BLaER1 treated with 17β-estradiol and CSF1 and Interleukin-3, amounts not matched to agents 10 nM and 100 nM (cell line): ENCODE data around the gene EML6.

Experiments
- H3K27ac ChIP-seq, 11 experiments: shearing (Covaris generic); formaldehyde crosslinking; 2 replicates each; pipeline ENCODE4 v1.8.1; 2022
- H3K27me3 ChIP-seq, 11 experiments: shearing (Covaris generic); formaldehyde crosslinking; 2 replicates each; pipeline ENCODE4 v1.8.1; 2022
- H3K36me3 ChIP-seq, 11 experiments: shearing (Covaris generic); formaldehyde crosslinking; 2 replicates each; pipeline ENCODE4 v1.8.1; 2022
- H3K4me1 ChIP-seq, 10 experiments: shearing (Covaris generic); formaldehyde crosslinking; 2 replicates each; pipeline ENCODE4 v1.8.1; 2022
- H3K4me2 ChIP-seq, 11 experiments: shearing (Covaris generic); formaldehyde crosslinking; 2 replicates each; pipeline ENCODE4 v1.8.1; 2022
- H3K4me3 ChIP-seq, 10 experiments: shearing (Covaris generic); formaldehyde crosslinking; 2 replicates each; pipeline ENCODE4 v1.8.1; 2022
- H3K9ac ChIP-seq, 11 experiments: shearing (Covaris generic); formaldehyde crosslinking; 2 replicates each; pipeline ENCODE4 v1.8.1; 2022
- H3K9me3 ChIP-seq, 11 experiments: shearing (Covaris generic); formaldehyde crosslinking; replicated peaks in 1 of 11; 2 replicates each; pipeline ENCODE4 v1.8.1; 2022
- H4K20me1 ChIP-seq, 11 experiments: shearing (Covaris generic); formaldehyde crosslinking; 2 replicates each; pipeline ENCODE4 v1.8.1; 2022
- Cebpa-rat ChIP-seq, 11 experiments: shearing (Covaris generic); IDR thresholded peaks; 2 replicates each; pipeline ENCODE4 v1.8.1; 2022

The EML6 gene

GRCh38 chr2:54809819-54810218 is 86.4 kb downstream of the EML6 start:
- H3K9me3 ChIP-seq, result peaks cover 5 to 16% (median 9%) of the 10 kb centered on the region in 11 experiments; a peak in 16 of 22 replicates
- H3K27me3 ChIP-seq, result no peaks in the 10 kb centered on the region
- H3K4me1 ChIP-seq, result no peaks in the 10 kb centered on the region

GRCh38 chr2:54810246-54810645 is 86.8 kb downstream of the EML6 start:
- H3K27ac ChIP-seq, result no peak overlapping the region
- H3K27me3 ChIP-seq, result no peaks in the 10 kb centered on the region
- H4K20me1 ChIP-seq, result no peaks in the 10 kb centered on the region
- H3K4me1 ChIP-seq, result no peaks in the 10 kb centered on the region
- H3K36me3 ChIP-seq, result no peaks in the 10 kb centered on the region
- TF ChIP-seq Cebpa-rat (IDR thresholded peaks at IDR 0.05), result no peak
- H3K9ac ChIP-seq, result no peak overlapping the region
- no peak overlapping the region for H3K4me3 ChIP-seq
- no peak overlapping the region for H3K4me2 ChIP-seq
- peaks cover 1 to 11% (median 5%) of the 10 kb centered on the region in 11 experiments; a peak in 15 of 22 replicates for H3K9me3 ChIP-seq

More at GRCh38 chr2:54809819-54810218, 86.4 kb downstream of the EML6 start:
- Histone ChIP-seq H3K27ac (no peak overlapping the region), H3K4me3 (no peak overlapping the region), H3K9ac (no peak overlapping the region), H3K36me3 (no peaks in the 10 kb centered on the region), H3K4me2 (no peak overlapping the region), H4K20me1 (no peaks in the 10 kb centered on the region)
- no peak for TF ChIP-seq Cebpa-rat (IDR thresholded peaks at IDR 0.05)

- no peaks in the 10 kb centered on the region for H3K9me3 ChIP-seq
- no peak overlapping the region for H3K4me2 ChIP-seq
- TF ChIP-seq Cebpa-rat (IDR thresholded peaks at IDR 0.05), result no peak
- no peaks in the 10 kb centered on the region for H3K4me1 ChIP-seq
- no peak overlapping the region for H3K9ac ChIP-seq
- H3K4me3 ChIP-seq, result no peak overlapping the region
- no peaks in the 10 kb centered on the region for H4K20me1 ChIP-seq
- H3K27ac ChIP-seq, result no peak overlapping the region
- H3K36me3 ChIP-seq, result no peaks in the 10 kb centered on the region
- no peaks in the 10 kb centered on the region for H3K27me3 ChIP-seq
These were observed 90.1 kb downstream of the EML6 start for GRCh38 chr2:54813584-54813983.

- Histone ChIP-seq H4K20me1 (no peaks in the 10 kb centered on the region), H3K36me3 (no peaks in the 10 kb centered on the region), H3K9me3 (no peaks in the 10 kb centered on the region), H3K27me3 (no peaks in the 10 kb centered on the region), H3K4me2 (no peak overlapping the region; a peak in 1 of 22 replicates), H3K27ac (no peak overlapping the region), H3K9ac (no peak overlapping the region), H3K4me1 (no peaks in the 10 kb centered on the region), H3K4me3 (no peak overlapping the region)
- TF ChIP-seq Cebpa-rat (IDR thresholded peaks at IDR 0.05), result no peak
These were observed 91.1 kb downstream of the EML6 start for GRCh38 chr2:54814389-54815147.

- H3K4me1 ChIP-seq, result no peaks in the 10 kb centered on the region
- H3K4me3 ChIP-seq, result no peak overlapping the region
- no peak overlapping the region for H3K9ac ChIP-seq
- H4K20me1 ChIP-seq, result no peaks in the 10 kb centered on the region
- no peaks in the 10 kb centered on the region for H3K27me3 ChIP-seq
- no peaks in the 10 kb centered on the region for H3K9me3 ChIP-seq
- no peak overlapping the region for H3K27ac ChIP-seq
- TF ChIP-seq Cebpa-rat (IDR thresholded peaks at IDR 0.05), result no peak
- H3K36me3 ChIP-seq, result no peaks in the 10 kb centered on the region
- H3K4me2 ChIP-seq, result no peak overlapping the region
These were observed 91.7 kb downstream of the EML6 start for GRCh38 chr2:54815148-54815539.

- H3K4me2 ChIP-seq, result no peak overlapping the region
- H3K4me3 ChIP-seq, result no peak overlapping the region
- H3K9me3 ChIP-seq, result no peaks in the 10 kb centered on the region
- H3K27ac ChIP-seq, result no peak overlapping the region
- no peaks in the 10 kb centered on the region for H3K27me3 ChIP-seq
- H3K36me3 ChIP-seq, result no peaks in the 10 kb centered on the region
- TF ChIP-seq Cebpa-rat (IDR thresholded peaks at IDR 0.05), result no peak
- H3K4me1 ChIP-seq, result no peaks in the 10 kb centered on the region
- H3K9ac ChIP-seq, result no peak overlapping the region
- no peaks in the 10 kb centered on the region for H4K20me1 ChIP-seq
These were observed 94.8 kb downstream of the EML6 start for GRCh38 chr2:54818226-54818625.

- H3K36me3 ChIP-seq, result no peaks in the 10 kb centered on the region
- TF ChIP-seq Cebpa-rat (IDR thresholded peaks at IDR 0.05), result no peak
- no peak overlapping the region for H3K27ac ChIP-seq
- H3K4me1 ChIP-seq, result no peaks in the 10 kb centered on the region
- H3K4me2 ChIP-seq, result no peak overlapping the region
- no peak overlapping the region for H3K4me3 ChIP-seq
- H3K9ac ChIP-seq, result no peak overlapping the region
- H3K9me3 ChIP-seq, result no peaks in the 10 kb centered on the region
- H4K20me1 ChIP-seq, result no peaks in the 10 kb centered on the region
- no peaks in the 10 kb centered on the region for H3K27me3 ChIP-seq
These were observed 97.1 kb downstream of the EML6 start for GRCh38 chr2:54820558-54820957.

GRCh38 chr2:54824567-54824966 is 101.1 kb downstream of the EML6 start:
- Histone ChIP-seq H3K36me3 (no peaks in the 10 kb centered on the region), H3K4me3 (no peak overlapping the region), H3K27ac (no peak overlapping the region), H3K9ac (no peak overlapping the region), H3K4me1 (no peaks in the 10 kb centered on the region), H3K4me2 (no peak overlapping the region), H3K9me3 (no peaks in the 10 kb centered on the region), H3K27me3 (no peaks in the 10 kb centered on the region), H4K20me1 (no peaks in the 10 kb centered on the region)
- no peak for TF ChIP-seq Cebpa-rat (IDR thresholded peaks at IDR 0.05)

GRCh38 chr2:54830546-54830945 is 107.1 kb downstream of the EML6 start:
- Histone ChIP-seq H3K9me3 (no peaks in the 10 kb centered on the region), H3K27ac (no peak overlapping the region), H3K4me3 (no peak overlapping the region), H4K20me1 (no peaks in the 10 kb centered on the region), H3K36me3 (no peaks in the 10 kb centered on the region), H3K4me2 (peak overlapping the region in 3 of 11 experiments; percentile 4 to 26 (median 5); a peak in 2 of 22 replicates), H3K4me1 (peaks cover 0 to 6% (median 0%) of the 10 kb centered on the region in 10 experiments; a peak in 6 of 20 replicates), H3K9ac (no peak overlapping the region), H3K27me3 (no peaks in the 10 kb centered on the region)
- no peak for TF ChIP-seq Cebpa-rat (IDR thresholded peaks at IDR 0.05)

GRCh38 chr2:54831480-54831879 is 108.0 kb downstream of the EML6 start:
- no peak for TF ChIP-seq Cebpa-rat (IDR thresholded peaks at IDR 0.05)
- H3K36me3 ChIP-seq, result no peaks in the 10 kb centered on the region
- H3K4me2 ChIP-seq, result no peak overlapping the region
- no peak overlapping the region for H3K4me3 ChIP-seq
- H4K20me1 ChIP-seq, result no peaks in the 10 kb centered on the region
- no peaks in the 10 kb centered on the region for H3K27me3 ChIP-seq
- peaks cover 0 to 6% (median under 1%) of the 10 kb centered on the region in 10 experiments; a peak in 9 of 20 replicates for H3K4me1 ChIP-seq
- H3K9ac ChIP-seq, result no peak overlapping the region
- H3K9me3 ChIP-seq, result no peaks in the 10 kb centered on the region
- no peak overlapping the region for H3K27ac ChIP-seq
